Measurements from ENCODE around the gene GAMT.

GRCh38 chr19:1420590-1420989, 19.2 kb upstream of the GAMT start:
- no peak for TF ChIP-seq CTCF (IDR thresholded peaks at IDR 0.05; ENCODE audit: extremely low read depth in 1 of 2, insufficient read depth in 1 of 2, low read depth in 1 of 2, low read length in 2 of 2)
- no peak for TF ChIP-seq POLR2A (IDR thresholded peaks at IDR 0.05; ENCODE audit: low read depth, low read length)
- TF ChIP-seq POLR2AphosphoS5 (IDR thresholded peaks at IDR 0.05; ENCODE audit: insufficient read depth, low read depth, low read length) = no peak
- no peak for TF ChIP-seq EZH2 (IDR thresholded peaks at IDR 0.05; ENCODE audit: borderline replicate concordance, low read depth, low read length, severe bottlenecking)
- TF ChIP-seq JUN (IDR thresholded peaks at IDR 0.05; ENCODE audit: borderline replicate concordance, insufficient read depth, insufficient read length, low read depth) = no peak
